SK-N-SH (cell line): ENCODE measurements around the gene MAPT. TPM values are rescaled to one million over a fixed set of nuclear protein-coding genes. Genes with fewer than 3 reads are reported as not detected.

Source experiments
- CTCF ChIA-PET: fragments of 300-600, 350-600 bp; formaldehyde crosslinking; extraction: SDS; loops from one replicate; lab custom pipeline; 2021; lab: Yijun Ruan, JAX
- POLR2A ChIA-PET: fragments of 350-600 bp; sonication (Branson Sonifier 250); formaldehyde crosslinking; extraction: SDS; loops from one replicate; lab custom pipeline; 2020; ENCODE audit warnings: antibody characterized with exemption, inconsistent platforms; lab: Yijun Ruan, JAX
- DNase-seq: peaks from one replicate; pipeline ENCODE4 v3.0.0; 2012
- H2AFZ ChIP-seq: fragments of 200-600 bp; sonication (generic); 2 replicates; pipeline ENCODE4 v1.8.1; 2016; ENCODE audit warnings: antibody characterized with exemption, mild to moderate bottlenecking, low read depth
- H3F3A ChIP-seq: fragments of 200-600 bp; sonication (generic); replicated peaks from 2 replicates; pipeline ENCODE3; 2016; ENCODE audit warnings: antibody characterized with exemption, mild to moderate bottlenecking; ENCODE audit not compliant: insufficient read depth
- H3K27ac ChIP-seq, 2 experiments: fragments of 200-500 bp in 1 of 2; fragments of 200-600 bp in 1 of 2; sonication (Bioruptor generic) in 1 of 2; sonication (generic), shearing (Covaris generic) in 1 of 2; 2 replicates each; pipeline versions ENCODE4 v1.5.1 to v1.6.1; 2014 to 2016; ENCODE audit warnings: low read depth in 2 of 2, inconsistent platforms in 1 of 2, low read length in 1 of 2, mild to moderate bottlenecking in 1 of 2, mixed read lengths in 1 of 2
- H3K27me3 ChIP-seq: fragments of 200-600 bp; sonication (generic), shearing (Covaris generic); 2 replicates; pipeline ENCODE4 v1.6.1; 2016; ENCODE audit warnings: mixed run types; ENCODE audit not compliant: insufficient read depth
- H3K36me3 ChIP-seq, 2 experiments: fragments of 200-500 bp in 1 of 2; fragments of 200-600 bp in 1 of 2; sonication (Bioruptor generic) in 1 of 2; sonication (generic) in 1 of 2; replicated peaks in 1 of 2; 2 replicates each; pipeline versions ENCODE3 to v1.5.1; 2014 to 2016; ENCODE audit warnings: low read length in 1 of 2, mild to moderate bottlenecking in 1 of 2; ENCODE audit not compliant: insufficient read depth in 2 of 2, control insufficient read depth in 1 of 2
- H3K4me1 ChIP-seq, 2 experiments: fragments of 200-500 bp in 1 of 2; fragments of 200-600 bp in 1 of 2; sonication (Bioruptor generic) in 1 of 2; sonication (generic), shearing (Covaris generic) in 1 of 2; 2 replicates each; pipeline versions ENCODE4 v1.5.1 to v1.6.1; 2014 to 2016; ENCODE audit warnings: low read depth in 1 of 2, low read length in 1 of 2, mixed run types in 1 of 2; ENCODE audit not compliant: insufficient read depth in 2 of 2, control insufficient read depth in 1 of 2
- H3K4me2 ChIP-seq: fragments of 200-600 bp; sonication (generic), shearing (Covaris generic); 2 replicates; pipeline ENCODE4 v1.6.1; 2017; ENCODE audit warnings: mixed run types
- H3K4me3 ChIP-seq, 2 experiments: fragments of 200-500 bp in 1 of 2; fragments of 200-600 bp in 1 of 2; sonication (Bioruptor generic) in 1 of 2; sonication (generic), shearing (Covaris generic) in 1 of 2; 2 replicates each; pipeline versions ENCODE4 v1.5.1 to v1.8.1; 2014 to 2016; ENCODE audit warnings: low read depth in 2 of 2, inconsistent platforms in 1 of 2, low read length in 1 of 2, mild to moderate bottlenecking in 1 of 2, mixed read lengths in 1 of 2, moderate library complexity in 1 of 2
- H3K79me2 ChIP-seq: fragments of 200-600 bp; sonication (generic); 2 replicates; pipeline ENCODE4 v1.8.1; 2017; ENCODE audit warnings: mild to moderate bottlenecking; ENCODE audit not compliant: insufficient read depth
- H3K9ac ChIP-seq: fragments of 200-600 bp; sonication (generic); 2 replicates; pipeline ENCODE4 v1.6.1; 2017; ENCODE audit warnings: mixed run types
- H3K9me2 ChIP-seq: fragments of 200-600 bp; sonication (generic); 2 replicates; pipeline ENCODE4 v1.6.1; 2017; ENCODE audit warnings: mixed run types
- H3K9me3 ChIP-seq: fragments of 200-600 bp; sonication (generic); 2 replicates; pipeline ENCODE4 v1.6.1; 2017; ENCODE audit warnings: mixed run types, mild to moderate bottlenecking, moderate library complexity
- H4K20me1 ChIP-seq: fragments of 200-600 bp; sonication (generic); 2 replicates; pipeline ENCODE4 v1.6.1; 2017; ENCODE audit warnings: mild to moderate bottlenecking, mixed run types; ENCODE audit not compliant: insufficient read depth
- ELF1 ChIP-seq: IDR thresholded peaks from 2 replicates; pipeline ENCODE4 v1.4.0; 2012
- EP300 ChIP-seq, 2 experiments: IDR thresholded peaks; 2 replicates each; pipeline versions ENCODE4 v1.4.0 to v1.6.1; 2012; ENCODE audit warnings: borderline replicate concordance in 1 of 2, low read depth in 1 of 2, low read length in 1 of 2
- EZH2phosphoT487 ChIP-seq: fragments of 200-600 bp; sonication (generic); IDR thresholded peaks from 2 replicates; pipeline ENCODE4 v1.6.1; 2017; ENCODE audit warnings: low read depth, mixed run types, mild to moderate bottlenecking, antibody characterized with exemption, moderate library complexity, borderline replicate concordance
- MAX ChIP-seq: IDR thresholded peaks from 2 replicates; pipeline ENCODE4 v1.4.0; 2012; ENCODE audit warnings: low read depth
- NFIC ChIP-seq: IDR thresholded peaks from 2 replicates; pipeline ENCODE4 v1.4.0; 2012; ENCODE audit warnings: borderline replicate concordance
- RAD21 ChIP-seq: IDR thresholded peaks from 2 replicates; pipeline ENCODE4 v1.6.1; 2012; ENCODE audit warnings: mild to moderate bottlenecking, low read length
- RCOR1 ChIP-seq: fragments of 150-350 bp; IDR thresholded peaks from 2 replicates; pipeline ENCODE4 v1.6.1; 2017; ENCODE audit warnings: antibody characterized with exemption, low read length
- RXRA ChIP-seq: IDR thresholded peaks from 2 replicates; pipeline ENCODE4 v1.4.0; 2012; ENCODE audit warnings: low read depth, mild to moderate bottlenecking, borderline replicate concordance
- SIN3A ChIP-seq: IDR thresholded peaks from 2 replicates; pipeline ENCODE4 v1.6.1; 2012; ENCODE audit warnings: low read depth, mild to moderate bottlenecking, low read length, moderate library complexity, borderline replicate concordance
- SMC3 ChIP-seq: IDR thresholded peaks from 2 replicates; pipeline ENCODE4 v1.6.1; 2012; ENCODE audit warnings: low read depth, low read length, improper control_type of control experiment
- TAF1 ChIP-seq: IDR thresholded peaks from 2 replicates; pipeline ENCODE4 v1.6.1; 2012; ENCODE audit warnings: low read depth, mild to moderate bottlenecking, low read length, moderate library complexity, borderline replicate concordance
- TCF12 ChIP-seq: IDR thresholded peaks from 2 replicates; pipeline ENCODE4 v1.4.0; 2012
- USF1 ChIP-seq: IDR thresholded peaks from 2 replicates; pipeline ENCODE4 v1.4.0; 2012; ENCODE audit warnings: low read depth, borderline replicate concordance
- USF2 ChIP-seq: fragments of 150-350 bp; IDR thresholded peaks from 2 replicates; pipeline ENCODE4 v1.6.1; 2017; ENCODE audit warnings: antibody characterized with exemption, low read length, low read depth, borderline replicate concordance
- ZBTB33 ChIP-seq: IDR thresholded peaks from 2 replicates; pipeline ENCODE4 v1.4.0; 2012; ENCODE audit warnings: low read depth, borderline replicate concordance
- WGBS: methylation state at CpG from one replicate; pipeline ENCODE4 v1.1.6; 2017; ENCODE audit warnings: low lambda C conversion rate; 5-methylcytosine and 5-hydroxymethylcytosine counted together
- polyA plus RNA-seq, 3 experiments: library from polyadenylated mRNA; depleted of rRNA; stranded (reverse); fragments of >200 nt; gene quantifications; 2 replicates each; pipeline ENCODE4 v1.2.3, GENCODE V29; 2012

The MAPT gene
- polyA plus RNA-seq, 1 of the 3 experiments (the other 2 are of a cell fraction), result 0.74 TPM

- Histone ChIP-seq H3K36me3 (no peaks in the 10 kb centered on the region), H3K27me3 (peaks cover 67% of the 10 kb centered on the region), H3K4me1 (peaks cover 0 to 14% of the 10 kb centered on the region in 2 experiments; a peak in 1 of 4 replicates), H3K4me3 (no peak overlapping the region), H3K27ac (no peak overlapping the region), H3K9me3 (no peaks in the 10 kb centered on the region), H4K20me1 (no peaks in the 10 kb centered on the region), H3K9ac (no peak overlapping the region), H3F3A (no peaks in the 10 kb centered on the region), H2AFZ (no peak overlapping the region), H3K4me2 (no peak overlapping the region), H3K9me2 (no peaks in the 10 kb centered on the region), H3K79me2 (no peaks in the 10 kb centered on the region)
- TF ChIP-seq EZH2phosphoT487 (no peak), SIN3A (no peak), TAF1 (no peak), NFIC (no peak)
- WGBS, result 40% methylated on average over 3 of the region's 3 CpGs
- DNase-seq, result no peak
- ChIA-PET POLR2A (no interaction called here), CTCF (interaction anchor here (1.4 to 1.5 kb wide), 2 partner anchors 9 to 46 kb away, joined by 3 read pairs; partner anchors contain the start of gene MAPT)
Observed at GRCh38 chr17:45940826-45941225, 46.5 kb downstream of the MAPT start.

- Histone ChIP-seq H2AFZ (no peak overlapping the region), H3K4me2 (no peak overlapping the region), H3K9me3 (no peaks in the 10 kb centered on the region), H4K20me1 (no peaks in the 10 kb centered on the region), H3K79me2 (no peaks in the 10 kb centered on the region), H3K27me3 (peaks cover 63% of the 10 kb centered on the region), H3K27ac (no peak overlapping the region), H3K4me1 (peaks cover 0 to 8% of the 10 kb centered on the region in 2 experiments; a peak in 1 of 4 replicates), H3K9me2 (no peaks in the 10 kb centered on the region), H3K36me3 (no peaks in the 10 kb centered on the region), H3F3A (no peaks in the 10 kb centered on the region), H3K9ac (no peak overlapping the region), H3K4me3 (no peak overlapping the region)
- WGBS, result 25% methylated on average over 2 of the region's 2 CpGs
- TF ChIP-seq ELF1 (no peak), SIN3A (no peak), USF1 (no peak), RAD21 (no peak), RCOR1 (no peak), TCF12 (no peak), USF2 (no peak), EP300 (IDR thresholded peaks at IDR 0.05; ENCODE audit: borderline replicate concordance in 1 of 2, low read depth in 1 of 2, low read length in 1 of 2) (no peak), RXRA (no peak), SMC3 (no peak), MAX (no peak), ZBTB33 (no peak), EZH2phosphoT487 (no peak)
- ChIA-PET CTCF (interaction anchor here (1.4 kb wide), 1 partner anchor 47 kb away, joined by 3 read pairs; the partner anchor contains the start of gene MAPT), POLR2A (no interaction called here)
- no peak for DNase-seq
Observed at GRCh38 chr17:45941395-45941794, 47.0 kb downstream of the MAPT start.
